GM12872 (cell line): ENCODE results near the gene TOM1.

Source experiments
- CTCF ChIP-seq: IDR thresholded peaks from 3 replicates; pipeline ENCODE4 v1.5.1; 2011; ENCODE audit warnings: low read depth, mild to moderate bottlenecking, low read length, moderate library complexity; ENCODE audit not compliant: insufficient read depth

The TOM1 gene

GRCh38 chr22:35343664-35344550 is 44.2 kb downstream of the TOM1 start:
- no peak for TF ChIP-seq CTCF

GRCh38 chr22:35344956-35345690 is 45.4 kb downstream of the TOM1 start:
- TF ChIP-seq CTCF, result no peak

- no peak for TF ChIP-seq CTCF
Observed at GRCh38 chr22:35345808-35346505, 46.3 kb downstream of the TOM1 start.

GRCh38 chr22:35346596-35347220 is 47.0 kb downstream of the TOM1 start:
- TF ChIP-seq CTCF, result no peak

- TF ChIP-seq CTCF, result no peak
Observed at GRCh38 chr22:35347462-35347861, 47.8 kb downstream of the TOM1 start.

- TF ChIP-seq CTCF, result no peak
Observed at GRCh38 chr22:35348026-35348590, 48.4 kb downstream of the TOM1 start.
